ENCODE data around the gene RCN2.

DNA sequence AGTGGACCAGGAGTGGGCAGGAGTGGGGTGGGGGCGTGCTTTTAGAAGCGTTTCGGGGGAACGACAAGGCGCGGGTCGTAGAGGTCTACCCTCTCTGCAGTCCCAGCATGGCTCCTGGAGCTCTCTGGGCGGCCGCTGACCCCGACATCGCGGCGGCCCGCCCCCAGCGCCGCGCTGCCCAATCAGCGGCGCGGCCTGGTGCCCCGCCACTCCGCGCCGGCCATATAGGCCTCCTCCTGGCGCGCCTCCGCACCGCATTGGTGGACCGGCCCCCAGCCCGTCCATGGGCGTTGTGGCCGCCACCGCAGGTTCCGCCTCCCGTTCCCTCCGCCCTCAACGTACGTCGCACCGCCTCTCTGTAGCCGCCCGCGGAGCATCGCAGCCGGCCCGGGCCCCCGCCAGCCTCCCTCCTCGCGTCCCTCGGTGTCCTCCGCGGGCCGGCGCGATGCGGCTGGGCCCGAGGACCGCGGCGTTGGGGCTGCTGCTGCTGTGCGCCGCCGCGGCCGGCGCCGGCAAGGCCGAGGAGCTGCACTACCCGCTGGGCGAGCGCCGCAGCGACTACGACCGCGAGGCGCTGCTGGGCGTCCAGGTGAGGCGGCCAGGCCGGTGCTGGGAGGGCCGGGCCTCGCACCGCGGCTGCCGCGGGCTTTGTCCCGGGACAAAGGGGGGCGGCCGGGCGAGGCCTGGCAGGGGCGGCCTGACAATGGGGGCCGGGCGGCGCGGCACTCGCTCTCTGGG, at the start of gene RCN2:
- TF ChIP-seq EZH2 (IDR thresholded peaks at IDR 0.05; ENCODE audit: low read length, unreplicated experiment) (no peak), EZH2phosphoT487 (IDR thresholded peaks at IDR 0.05; ENCODE audit: borderline replicate concordance, low read length) (no peak)
- TF ChIP-seq, protein P1, sequence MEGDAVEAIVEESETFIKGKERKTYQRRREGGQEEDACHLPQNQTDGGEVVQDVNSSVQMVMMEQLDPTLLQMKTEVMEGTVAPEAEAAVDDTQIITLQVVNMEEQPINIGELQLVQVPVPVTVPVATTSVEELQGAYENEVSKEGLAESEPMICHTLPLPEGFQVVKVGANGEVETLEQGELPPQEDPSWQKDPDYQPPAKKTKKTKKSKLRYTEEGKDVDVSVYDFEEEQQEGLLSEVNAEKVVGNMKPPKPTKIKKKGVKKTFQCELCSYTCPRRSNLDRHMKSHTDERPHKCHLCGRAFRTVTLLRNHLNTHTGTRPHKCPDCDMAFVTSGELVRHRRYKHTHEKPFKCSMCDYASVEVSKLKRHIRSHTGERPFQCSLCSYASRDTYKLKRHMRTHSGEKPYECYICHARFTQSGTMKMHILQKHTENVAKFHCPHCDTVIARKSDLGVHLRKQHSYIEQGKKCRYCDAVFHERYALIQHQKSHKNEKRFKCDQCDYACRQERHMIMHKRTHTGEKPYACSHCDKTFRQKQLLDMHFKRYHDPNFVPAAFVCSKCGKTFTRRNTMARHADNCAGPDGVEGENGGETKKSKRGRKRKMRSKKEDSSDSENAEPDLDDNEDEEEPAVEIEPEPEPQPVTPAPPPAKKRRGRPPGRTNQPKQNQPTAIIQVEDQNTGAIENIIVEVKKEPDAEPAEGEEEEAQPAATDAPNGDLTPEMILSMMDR (conservative IDR thresholded peaks at IDR 0.05; ENCODE audit: low read depth, low read length) = no peak
